ENCODE measurements around the gene FLNA. TPM values are rescaled to one million over a fixed set of nuclear protein-coding genes. Genes with fewer than 3 reads are reported as not detected.

The FLNA gene
- total and polyA plus RNA-seq, 10 donors, result 259 to 1,447 (median 600) TPM

DNA sequence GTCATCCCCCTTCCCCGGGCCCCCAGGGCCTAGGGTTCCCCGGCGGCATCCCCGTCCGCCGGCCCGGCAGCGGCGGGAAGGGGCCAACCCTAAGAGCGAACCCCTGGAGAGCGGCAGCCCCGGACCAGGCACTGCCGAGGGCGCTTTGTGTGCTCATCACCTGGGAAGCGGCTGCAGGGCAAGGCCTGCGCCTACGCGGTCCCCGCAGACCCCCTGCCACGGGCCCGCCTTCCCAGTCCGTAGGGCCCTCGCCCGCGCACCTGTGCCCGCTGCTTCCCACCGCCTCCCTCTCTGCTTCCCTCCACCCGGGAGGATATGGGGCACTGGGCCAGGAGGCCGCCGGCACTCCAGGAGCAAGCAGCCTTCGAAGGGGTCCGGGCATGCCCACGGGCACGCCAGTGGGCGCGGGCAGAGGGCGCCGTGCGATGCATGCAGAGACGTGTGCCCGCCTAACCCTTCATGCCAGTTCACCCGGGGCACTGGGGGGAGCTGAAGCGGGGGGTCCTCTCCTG lies 2.6 kb downstream of the FLNA start:
- Histone ChIP-seq H3K27ac (peak overlapping the region in 7 of 8 donors; percentile 55 to 94 (median 87)), H3K4me3 (peak overlapping the region; percentile 12 to 91 (median 76)), H3K4me1 (peaks cover 15 to 73% (median 56%) of the 10 kb centered on the region in 6 donors), H3K27me3 (replicated peaks in 1 of 7) (no peaks in the 10 kb centered on the region), H3K9me3 (no peaks in the 10 kb centered on the region), H3K36me3 (peaks cover 0 to 14% (median 11%) of the 10 kb centered on the region in 6 donors)
- DNase-seq, result no peak
- no peak for TF ChIP-seq POLR2A (IDR thresholded peaks at IDR 0.05)
- no peak for TF ChIP-seq POLR2AphosphoS5 (IDR thresholded peaks at IDR 0.05)
- TF ChIP-seq, protein P1, sequence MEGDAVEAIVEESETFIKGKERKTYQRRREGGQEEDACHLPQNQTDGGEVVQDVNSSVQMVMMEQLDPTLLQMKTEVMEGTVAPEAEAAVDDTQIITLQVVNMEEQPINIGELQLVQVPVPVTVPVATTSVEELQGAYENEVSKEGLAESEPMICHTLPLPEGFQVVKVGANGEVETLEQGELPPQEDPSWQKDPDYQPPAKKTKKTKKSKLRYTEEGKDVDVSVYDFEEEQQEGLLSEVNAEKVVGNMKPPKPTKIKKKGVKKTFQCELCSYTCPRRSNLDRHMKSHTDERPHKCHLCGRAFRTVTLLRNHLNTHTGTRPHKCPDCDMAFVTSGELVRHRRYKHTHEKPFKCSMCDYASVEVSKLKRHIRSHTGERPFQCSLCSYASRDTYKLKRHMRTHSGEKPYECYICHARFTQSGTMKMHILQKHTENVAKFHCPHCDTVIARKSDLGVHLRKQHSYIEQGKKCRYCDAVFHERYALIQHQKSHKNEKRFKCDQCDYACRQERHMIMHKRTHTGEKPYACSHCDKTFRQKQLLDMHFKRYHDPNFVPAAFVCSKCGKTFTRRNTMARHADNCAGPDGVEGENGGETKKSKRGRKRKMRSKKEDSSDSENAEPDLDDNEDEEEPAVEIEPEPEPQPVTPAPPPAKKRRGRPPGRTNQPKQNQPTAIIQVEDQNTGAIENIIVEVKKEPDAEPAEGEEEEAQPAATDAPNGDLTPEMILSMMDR (IDR thresholded peaks at IDR 0.05 in 8 of 11, conservative IDR thresholded peaks at IDR 0.05 in 3 of 11), result no peak
- intact Hi-C loops (cut with DNase I; ENCODE audit: low total_unique reads), result no loop called here
- 7 to 70% (median 13%) methylated on average over 14 to 43 of the region's 43 CpGs for WGBS, 5 donors

DNA sequence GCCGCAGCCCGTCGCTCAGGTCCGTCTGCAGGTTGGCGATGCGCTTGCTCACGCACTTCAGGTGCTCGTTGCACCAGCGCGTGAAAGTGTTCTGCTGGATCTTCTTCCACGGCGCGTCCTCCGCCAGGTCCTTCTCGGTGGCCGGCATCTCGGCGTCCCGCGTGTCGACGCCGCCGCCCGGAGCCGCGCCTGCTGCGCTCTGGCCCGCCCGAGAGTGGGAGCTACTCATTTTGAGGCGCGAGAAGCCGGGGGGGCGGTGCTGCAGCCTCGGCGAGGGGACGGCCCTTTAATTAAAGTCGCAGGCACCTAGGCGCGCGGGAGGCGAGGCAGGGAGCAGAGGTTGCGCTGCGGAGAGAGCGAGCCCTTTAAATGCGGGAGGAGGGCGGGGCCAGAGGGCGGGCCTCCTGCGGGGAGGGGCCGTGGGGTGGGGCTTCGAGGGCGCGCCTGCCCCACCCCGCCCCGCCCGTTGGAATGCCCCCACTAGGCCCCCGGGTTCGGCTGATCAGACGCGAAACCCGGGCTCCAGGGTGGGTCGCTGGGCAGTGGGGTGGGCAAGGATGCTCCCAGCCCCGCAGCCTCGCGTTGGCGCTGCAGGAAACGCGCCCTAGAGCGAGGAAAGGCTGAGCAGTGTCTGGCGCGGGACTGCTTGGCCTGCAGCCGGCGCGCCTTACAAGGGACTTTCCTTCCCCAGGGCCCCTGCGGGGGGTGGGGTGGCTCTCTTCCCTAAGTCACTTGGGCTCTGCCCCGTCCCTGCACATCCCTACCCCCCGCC lies 3.2 kb downstream of the FLNA start:
- Histone ChIP-seq H3K36me3 (peaks cover 0 to 21% (median 17%) of the 10 kb centered on the region in 6 donors), H3K4me1 (peaks cover 15 to 79% (median 58%) of the 10 kb centered on the region in 6 donors), H3K9me3 (no peaks in the 10 kb centered on the region), H3K4me3 (peak overlapping the region; percentile 63 to 91 (median 76)), H3K27ac (peak overlapping the region; percentile 57 to 94 (median 84)), H3K27me3 (replicated peaks in 1 of 7) (no peaks in the 10 kb centered on the region)
- intact Hi-C loops (cut with DNase I; ENCODE audit: low total_unique reads), result no loop called here
- DNase-seq, result peak; percentile 97
- 0 to 32% (median 0%) methylated on average over 9 to 77 of the region's 77 CpGs for WGBS, 5 donors
- peak; percentile 95 to 98 (median 97) for TF ChIP-seq POLR2A (IDR thresholded peaks at IDR 0.05)
- peak; percentile 99 for TF ChIP-seq POLR2AphosphoS5 (IDR thresholded peaks at IDR 0.05)
- TF ChIP-seq, protein P1 (IDR thresholded peaks at IDR 0.05 in 8 of 11, conservative IDR thresholded peaks at IDR 0.05 in 3 of 11), result peak in 1 of 11 experiments; percentile 10

GRCh38 chrX:154370300-154371016 lies 4.0 kb downstream of the FLNA start:
- Histone ChIP-seq H3K9me3 (no peaks in the 10 kb centered on the region), H3K4me1 (peaks cover 15 to 85% (median 58%) of the 10 kb centered on the region in 6 donors), H3K4me3 (peak overlapping the region; percentile 63 to 91 (median 76)), H3K27ac (peak overlapping the region; percentile 57 to 94 (median 84)), H3K27me3 (replicated peaks in 1 of 7) (no peaks in the 10 kb centered on the region), H3K36me3 (peaks cover 0 to 28% (median 24%) of the 10 kb centered on the region in 6 donors)
- intact Hi-C loops (cut with DNase I; ENCODE audit: low total_unique reads), result no loop called here
- peak; percentile 87 for DNase-seq
- 0 to 48% (median 24%) methylated on average over 3 to 63 of the region's 63 CpGs for WGBS, 5 donors
- TF ChIP-seq POLR2AphosphoS5 (IDR thresholded peaks at IDR 0.05), result no peak
- no peak for TF ChIP-seq POLR2A (IDR thresholded peaks at IDR 0.05)
- TF ChIP-seq, protein P1 (IDR thresholded peaks at IDR 0.05 in 8 of 11, conservative IDR thresholded peaks at IDR 0.05 in 3 of 11), result no peak
